Tibial nerve (tissue), 4 donors: ENCODE results near the gene SIAH2. TPM values are rescaled to one million over a fixed set of nuclear protein-coding genes. Genes with fewer than 3 reads are reported as not detected.
A peak's percentile ranks its signal among the peaks of the same experiment; 100 is the strongest.

Source experiments
- DNase-seq, 2 donors: peaks; one replicate each; pipeline ENCODE4 v3.0.0-alpha.2; 2019; ENCODE audit warnings: low spot score in 2 of 2
- H3K27ac ChIP-seq, 4 donors: fragments of 200-600 bp; sonication (generic) in 3 of 4; one replicate each; pipeline ENCODE4 v1.5.1; 2017 to 2019; ENCODE audit warnings: mild to moderate bottlenecking in 1 of 4
- H3K27me3 ChIP-seq, 2 donors: fragments of 200-600 bp; sonication (generic) in 1 of 2; one replicate each; pipeline versions ENCODE4 v1.5.1 to v1.6.0; 2017 to 2019
- H3K36me3 ChIP-seq, 3 donors: fragments of 200-600 bp; sonication (generic); one replicate each; pipeline ENCODE4 v1.5.1; 2018 to 2019
- H3K4me1 ChIP-seq, 4 donors: fragments of 200-600 bp; sonication (generic) in 3 of 4; one replicate each; pipeline ENCODE4 v1.5.1; 2017 to 2019
- H3K4me3 ChIP-seq, 4 donors: fragments of 200-600 bp; sonication (generic) in 3 of 4; one replicate each; pipeline ENCODE4 v1.5.1; 2017 to 2019; ENCODE audit warnings: mild to moderate bottlenecking in 1 of 4, moderate library complexity in 1 of 4
- H3K9me3 ChIP-seq, 4 donors: fragments of 200-600 bp; sonication (generic) in 3 of 4; one replicate each; pipeline ENCODE4 v1.5.1; 2017 to 2019
- CTCF ChIP-seq, 5 experiments: fragments of 200-600 bp in 3 of 5; fragments of 450-650 bp in 2 of 5; sonication (generic) in 3 of 5; IDR thresholded peaks; one replicate each; pipeline ENCODE4 v1.5.1; 2016 to 2019; ENCODE audit warnings: antibody characterized with exemption in 5 of 5, mild to moderate bottlenecking in 3 of 5, moderate library complexity in 2 of 5
- EP300 ChIP-seq, 2 donors: sonication (generic); formaldehyde crosslinking; IDR thresholded peaks; one replicate each; pipeline ENCODE4 v1.6.1; 2017; ENCODE audit warnings: antibody characterized with exemption in 2 of 2, mild to moderate bottlenecking in 1 of 2
- POLR2A ChIP-seq, 2 donors: fragments of 450-650 bp; IDR thresholded peaks; one replicate each; pipeline ENCODE4 v1.6.1; 2017; ENCODE audit warnings: antibody characterized with exemption in 2 of 2, mild to moderate bottlenecking in 2 of 2, moderate library complexity in 2 of 2
- WGBS, 2 donors: methylation state at CpG; one replicate each; pipeline ENCODE4 v1.1.5; 2018; 5-methylcytosine and 5-hydroxymethylcytosine counted together
- total RNA-seq, 4 donors: library from RNA; depleted of rRNA; stranded (reverse); fragments of >200 nt; gene quantifications; one replicate each; pipeline ENCODE4 v1.1.0, GENCODE V29; 2016

Gene SIAH2
- total RNA-seq, 4 donors from 2014 or later: 60.5 to 73.7 (median 62.7) TPM

DNA sequence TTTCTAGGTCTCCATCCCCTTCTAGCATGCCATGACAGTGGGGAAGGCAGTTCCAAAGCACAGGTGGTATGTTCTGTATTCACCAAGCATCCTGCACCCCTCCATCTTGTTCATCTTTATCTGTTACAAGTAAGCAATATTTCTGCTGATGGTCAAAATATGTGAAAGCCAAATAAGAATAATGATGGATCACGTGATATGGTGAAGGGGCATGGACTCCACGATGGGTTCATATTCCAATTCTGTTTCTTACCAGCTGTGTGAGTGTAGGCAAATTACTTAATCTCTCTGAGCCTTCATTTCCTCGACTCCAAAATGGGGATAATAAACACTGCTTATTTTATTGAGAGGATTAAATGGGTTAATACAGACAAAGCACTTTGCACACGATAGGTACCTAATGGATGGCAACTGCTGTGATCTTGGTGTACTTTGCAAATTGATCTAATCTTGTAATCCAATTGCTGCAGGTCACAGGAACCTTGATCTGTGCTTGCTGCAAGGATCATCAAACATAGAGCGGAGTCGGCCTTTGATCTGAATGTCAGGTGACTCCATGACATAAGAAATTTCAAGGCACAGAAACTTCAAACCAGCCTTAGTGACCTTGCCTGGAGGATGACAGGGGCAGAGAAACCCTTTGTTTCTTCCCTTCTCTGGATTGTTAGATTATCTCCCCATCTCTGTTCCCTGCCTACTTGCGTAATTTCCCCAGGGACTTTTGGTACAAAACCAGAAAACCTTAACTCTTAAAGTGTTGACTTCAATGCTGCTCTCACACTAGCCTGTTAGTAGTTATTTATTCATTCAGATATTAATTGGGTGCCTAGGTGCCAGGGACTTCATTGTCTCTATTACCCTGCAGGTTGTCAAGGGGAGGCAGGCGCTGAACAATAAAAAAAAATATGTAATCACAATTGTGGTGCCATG lies 25.8 kb downstream of the SIAH2 start:
- 74 to 77% methylated on average over 8 of the region's 8 CpGs for WGBS, 2 donors
- Histone ChIP-seq H3K9me3 (no peaks in the 10 kb centered on the region), H3K36me3 (peaks cover 0 to 16% (median 0%) of the 10 kb centered on the region in 3 donors), H3K27me3 (no peaks in the 10 kb centered on the region), H3K4me3 (no peak overlapping the region), H3K4me1 (peaks cover 0 to 24% (median 0%) of the 10 kb centered on the region in 4 donors), H3K27ac (no peak overlapping the region)
- DNase-seq: peak in 1 of 2 donors; percentile 29
- TF ChIP-seq EP300 (IDR thresholded peaks at IDR 0.05) (no peak), POLR2A (IDR thresholded peaks at IDR 0.05) (no peak)

- peaks cover 0 to 8% (median 0%) of the 10 kb centered on the region in 3 donors for H3K36me3 ChIP-seq
- TF ChIP-seq CTCF (IDR thresholded peaks at IDR 0.05) (no peak), EP300 (IDR thresholded peaks at IDR 0.05) (no peak), POLR2A (IDR thresholded peaks at IDR 0.05) (no peak)
- no peak for DNase-seq
- no peak overlapping the region for H3K4me3 ChIP-seq
- H3K4me1 ChIP-seq: peaks cover 0 to 24% (median 0%) of the 10 kb centered on the region in 4 donors
- no peaks in the 10 kb centered on the region for H3K27me3 ChIP-seq
- 35 to 50% methylated on average over 2 of the region's 2 CpGs for WGBS, 2 donors
- H3K9me3 ChIP-seq: no peaks in the 10 kb centered on the region
- no peak overlapping the region for H3K27ac ChIP-seq
Measured at GRCh38 chr3:150736316-150736719, 26.7 kb downstream of the SIAH2 start.

DNA sequence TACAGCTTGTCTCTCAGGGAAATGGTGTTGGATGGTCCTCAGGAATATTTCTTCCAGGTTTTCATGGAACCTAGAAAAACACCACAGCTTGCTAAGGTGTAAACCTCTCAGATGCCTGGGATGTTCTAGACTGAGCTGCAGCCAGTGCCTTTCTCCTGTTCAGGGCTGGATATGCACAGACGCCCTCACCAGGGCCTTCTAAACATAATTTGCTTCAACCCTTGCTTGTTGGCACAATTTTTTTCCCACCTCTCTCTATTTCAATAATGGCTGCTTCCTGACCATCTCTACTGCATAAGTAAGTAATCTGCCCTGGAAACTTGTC lies 28.2 kb downstream of the SIAH2 start:
- no peak for DNase-seq
- Histone ChIP-seq H3K27me3 (no peaks in the 10 kb centered on the region), H3K27ac (no peak overlapping the region), H3K4me1 (peaks cover 0 to 19% (median 0%) of the 10 kb centered on the region in 4 donors), H3K9me3 (no peaks in the 10 kb centered on the region), H3K4me3 (no peak overlapping the region), H3K36me3 (no peaks in the 10 kb centered on the region)
- 57 to 63% methylated on average over 1 of the region's 1 CpG for WGBS, 2 donors
- TF ChIP-seq CTCF (IDR thresholded peaks at IDR 0.05) (no peak), EP300 (IDR thresholded peaks at IDR 0.05) (no peak), POLR2A (IDR thresholded peaks at IDR 0.05) (no peak)

- peaks cover 0 to 19% (median 0%) of the 10 kb centered on the region in 4 donors for H3K4me1 ChIP-seq
- H3K27me3 ChIP-seq: no peaks in the 10 kb centered on the region
- WGBS, 2 donors: 70 to 85% methylated on average over 9 of the region's 9 CpGs
- TF ChIP-seq POLR2A (IDR thresholded peaks at IDR 0.05) (no peak), EP300 (IDR thresholded peaks at IDR 0.05) (no peak), CTCF (IDR thresholded peaks at IDR 0.05) (no peak)
- H3K36me3 ChIP-seq: no peaks in the 10 kb centered on the region
- no peak overlapping the region for H3K27ac ChIP-seq
- no peak overlapping the region for H3K4me3 ChIP-seq
- no peaks in the 10 kb centered on the region for H3K9me3 ChIP-seq
- no peak for DNase-seq
Measured at GRCh38 chr3:150733936-150734794, 28.8 kb downstream of the SIAH2 start.

DNA sequence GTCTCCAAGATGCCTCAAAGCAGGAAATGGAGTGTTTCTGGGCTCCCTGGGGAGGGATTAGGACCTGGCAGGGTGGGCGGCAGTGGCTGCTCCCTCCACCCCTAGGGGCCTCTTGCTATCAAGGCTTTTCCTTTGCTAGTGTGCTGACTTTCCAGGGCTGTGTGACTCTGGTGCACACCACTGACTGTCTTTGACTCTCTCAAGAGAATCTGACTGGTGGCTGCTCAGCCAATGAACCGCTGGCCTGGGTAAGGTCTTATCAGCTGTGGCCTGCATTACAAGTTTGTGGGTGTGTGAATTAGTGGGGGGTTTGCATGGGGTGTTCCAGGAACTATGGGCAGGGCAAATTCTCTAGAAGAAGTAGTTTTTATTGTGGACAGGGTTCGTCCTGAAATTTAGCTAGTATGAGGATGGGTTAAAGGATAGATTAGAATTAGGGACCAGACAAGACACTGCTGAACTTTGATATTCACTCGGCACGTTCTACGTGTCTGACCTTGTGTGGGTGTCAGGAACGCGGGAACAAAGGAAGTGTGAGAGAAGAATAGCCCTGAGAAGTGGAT lies 29.5 kb downstream of the SIAH2 start:
- H3K27me3 ChIP-seq: no peaks in the 10 kb centered on the region
- TF ChIP-seq EP300 (IDR thresholded peaks at IDR 0.05) (no peak), CTCF (IDR thresholded peaks at IDR 0.05) (no peak), POLR2A (IDR thresholded peaks at IDR 0.05) (no peak)
- H3K9me3 ChIP-seq: no peaks in the 10 kb centered on the region
- no peak overlapping the region for H3K4me3 ChIP-seq
- peaks cover 0 to 14% (median 0%) of the 10 kb centered on the region in 4 donors for H3K4me1 ChIP-seq
- no peaks in the 10 kb centered on the region for H3K36me3 ChIP-seq
- 44 to 48% methylated on average over 8 of the region's 8 CpGs for WGBS, 2 donors
- no peak for DNase-seq
- no peak overlapping the region for H3K27ac ChIP-seq
